Fibroblast of peridontal ligament (primary cell): ENCODE data around the gene MAP4K2.

ENCODE experiments used
- DNase-seq: peaks from one replicate; pipeline ENCODE4 v3.0.0-alpha.2; 2010; ENCODE audit errors: extremely low read depth

MAP4K2 gene

DNA sequence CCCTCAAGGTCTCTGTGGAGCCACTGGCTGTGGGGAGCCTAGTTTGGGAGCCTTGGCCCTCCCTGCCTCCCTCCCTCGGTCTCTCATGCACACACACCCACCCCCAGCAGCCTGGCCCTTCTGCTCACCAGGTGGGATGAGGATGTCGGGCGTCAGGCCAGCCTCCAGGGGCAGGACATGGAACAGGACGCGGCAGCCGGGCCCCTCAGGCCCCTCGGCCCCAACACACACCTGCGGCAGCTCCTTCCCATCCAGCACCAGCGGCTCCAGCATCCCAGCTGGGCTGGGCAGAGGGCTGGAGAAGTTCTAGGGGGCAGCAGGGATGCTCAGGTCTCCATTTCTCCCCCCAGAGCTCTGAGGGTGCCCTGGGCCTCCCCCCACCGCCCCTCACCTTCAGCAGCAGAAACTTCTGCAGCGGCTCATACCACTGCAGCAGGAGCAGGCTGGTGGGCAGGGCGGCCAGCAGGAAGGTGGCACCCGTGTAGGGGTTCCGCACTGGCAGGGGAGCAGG lies 11.2 kb downstream of the MAP4K2 start:
- no peak for DNase-seq

- no peak for DNase-seq
Measured at GRCh38 chr11:64790205-64791095, 12.6 kb downstream of the MAP4K2 start.

- no peak for DNase-seq
Measured at GRCh38 chr11:64789331-64790204, 13.4 kb downstream of the MAP4K2 start.

DNA sequence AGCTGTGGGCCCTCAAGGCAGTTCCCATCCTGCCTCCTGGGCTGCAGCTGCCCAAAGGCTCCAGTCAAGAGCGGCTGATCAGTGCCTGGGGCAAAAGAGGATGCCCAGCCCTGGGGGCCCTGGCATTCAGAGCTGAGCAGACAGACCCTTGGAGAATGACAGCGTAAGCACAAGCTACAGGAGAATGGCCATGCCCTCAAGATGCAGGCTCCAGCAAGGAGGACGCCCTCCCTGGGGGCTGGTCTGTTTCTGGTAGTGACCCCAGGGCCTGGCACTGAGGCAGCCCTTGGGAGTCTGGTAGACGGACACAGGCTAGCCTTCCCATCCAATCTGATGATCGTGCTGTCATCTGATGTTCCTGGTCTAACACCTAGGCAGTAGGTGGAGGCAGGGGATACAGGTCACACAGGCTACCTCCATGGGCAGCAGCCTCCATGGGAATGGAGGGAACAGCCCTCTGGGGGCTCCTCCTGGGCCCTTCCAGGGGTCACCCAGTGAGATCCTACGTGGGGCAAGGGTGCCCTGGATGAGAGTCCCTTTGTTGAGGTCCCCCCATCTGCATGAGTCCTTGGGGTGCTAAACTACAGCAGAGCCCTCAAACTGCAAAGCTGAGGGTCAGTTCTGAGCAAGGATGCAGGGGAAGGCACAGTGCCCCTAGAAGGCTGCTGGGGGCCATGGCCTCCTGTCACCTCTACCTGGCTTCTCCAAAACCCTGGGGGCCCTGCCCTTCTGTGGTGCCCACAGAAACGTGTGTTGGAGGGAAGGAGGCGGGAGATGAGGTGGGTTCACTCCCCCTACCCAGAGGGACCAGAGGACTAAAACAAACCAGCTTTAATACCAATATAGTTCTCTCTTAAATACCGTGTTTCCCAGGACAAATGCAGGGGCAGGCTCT lies 14.4 kb downstream of the MAP4K2 start:
- DNase-seq, result no peak

GRCh38 chr11:64787526-64788320 lies 15.3 kb downstream of the MAP4K2 start:
- DNase-seq, result peak; percentile 45

- no peak for DNase-seq
Measured at GRCh38 chr11:64786308-64786707, 16.7 kb downstream of the MAP4K2 start.

- no peak for DNase-seq
Measured at GRCh38 chr11:64784813-64785581, 18.0 kb downstream of the MAP4K2 start.

- peak; percentile 100 for DNase-seq
Measured at GRCh38 chr11:64778473-64779298, 24.3 kb downstream of the MAP4K2 start, which contains the start of gene SF1. TSS of gene SF1 (minus strand) at chr11:64778542. CDS start at chr11:64778392, 150 bp downstream.

GRCh38 chr11:64778223-64778472 lies 24.9 kb downstream of the MAP4K2 start:
- no peak for DNase-seq

DNA sequence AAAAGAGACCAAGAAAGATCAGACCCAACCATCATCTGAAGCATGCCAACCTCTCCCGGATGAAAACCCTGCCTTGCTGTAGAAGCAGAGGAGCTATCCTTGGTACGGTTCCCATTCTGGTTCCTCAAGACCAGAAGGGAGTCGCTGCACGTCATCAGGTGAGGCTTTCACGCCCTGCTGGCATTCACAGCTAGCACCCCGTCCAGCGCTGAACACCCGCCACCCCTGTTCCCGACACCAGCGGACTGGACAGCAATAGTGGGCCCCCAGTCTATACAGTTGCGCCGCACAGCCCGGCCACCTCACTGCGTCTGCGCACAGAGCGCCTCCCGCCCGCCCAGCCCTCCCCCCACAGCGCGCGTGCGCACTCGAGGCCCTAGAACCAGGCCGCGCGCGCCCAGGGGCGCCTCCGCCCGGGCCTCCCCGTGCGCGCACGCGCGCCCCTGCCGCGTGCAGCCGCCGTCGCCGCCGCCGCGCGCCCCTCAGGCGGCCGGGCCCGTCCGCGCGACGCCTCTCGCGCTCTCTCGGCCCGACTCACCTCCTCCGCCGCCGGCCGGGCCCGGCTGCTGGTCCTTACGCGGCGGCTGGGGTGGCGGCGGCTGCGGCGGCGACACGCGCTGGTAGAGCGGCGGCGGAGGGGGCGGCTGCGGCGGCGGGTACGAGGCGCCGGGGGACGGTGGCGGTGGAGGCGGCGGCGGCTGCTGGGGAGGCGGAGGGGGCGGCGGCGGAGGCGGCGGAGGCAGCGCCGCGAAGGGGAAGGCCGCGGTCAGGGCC lies 25.4 kb downstream of the MAP4K2 start:
- DNase-seq, result peak; percentile 77

GRCh38 chr11:64776875-64777274 lies 26.1 kb downstream of the MAP4K2 start:
- DNase-seq, result no peak

GRCh38 chr11:64776425-64776824 lies 26.6 kb downstream of the MAP4K2 start:
- no peak for DNase-seq

GRCh38 chr11:64774144-64774543 lies 28.9 kb downstream of the MAP4K2 start:
- no peak for DNase-seq

GRCh38 chr11:64772303-64773018 lies 30.6 kb downstream of the MAP4K2 start:
- no peak for DNase-seq

GRCh38 chr11:64771861-64772260 lies 31.2 kb downstream of the MAP4K2 start:
- no peak for DNase-seq

GRCh38 chr11:64770120-64770519 lies 32.9 kb downstream of the MAP4K2 start:
- DNase-seq, result no peak

GRCh38 chr11:64769283-64769682 lies 33.7 kb downstream of the MAP4K2 start:
- no peak for DNase-seq

GRCh38 chr11:64768300-64768694 lies 34.7 kb downstream of the MAP4K2 start:
- no peak for DNase-seq
